GM12872 (cell line): ENCODE measurements around the gene ADGRG1.

Experiments used
- TF ChIP-seq, protein P1 (sequence below): IDR thresholded peaks from 3 replicates; pipeline ENCODE4 v1.5.1; 2011; ENCODE audit warnings: low read depth, mild to moderate bottlenecking, low read length, moderate library complexity; ENCODE audit not compliant: insufficient read depth

ADGRG1 gene

DNA sequence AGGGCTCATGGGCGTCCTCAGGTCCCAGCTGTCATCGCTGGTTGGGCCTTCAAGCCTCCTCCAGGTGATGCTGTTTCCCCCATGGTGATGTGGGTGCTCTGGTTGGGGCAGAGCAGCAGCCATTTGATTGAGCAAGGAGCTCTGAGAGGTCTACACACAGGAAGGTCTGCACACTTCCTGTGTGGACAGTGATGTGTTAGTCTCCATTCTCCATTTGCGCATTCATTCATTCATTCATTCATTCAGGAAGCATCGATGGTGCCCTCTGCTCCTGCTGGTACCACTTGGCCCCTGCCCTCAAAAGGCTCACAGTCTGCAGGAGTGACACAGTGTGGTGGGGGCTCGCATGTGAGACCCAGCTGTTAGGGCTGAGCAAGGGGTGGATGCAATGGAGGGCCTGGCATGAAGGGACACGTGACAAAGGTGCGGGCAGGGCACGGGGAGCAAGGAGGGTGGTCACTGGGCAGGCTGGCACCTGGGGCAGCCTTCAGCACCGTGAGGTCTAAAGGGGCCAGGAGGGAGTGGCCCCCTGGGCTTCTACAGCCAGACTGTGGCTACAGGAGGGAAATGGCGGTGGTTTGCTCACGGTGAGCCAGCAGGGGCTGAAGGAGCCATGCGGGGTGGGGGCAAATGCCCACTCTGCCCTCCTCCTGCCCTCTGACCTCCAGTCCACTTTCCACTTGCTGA, 41.2 kb downstream of the ADGRG1 start:
- TF ChIP-seq, protein P1, sequence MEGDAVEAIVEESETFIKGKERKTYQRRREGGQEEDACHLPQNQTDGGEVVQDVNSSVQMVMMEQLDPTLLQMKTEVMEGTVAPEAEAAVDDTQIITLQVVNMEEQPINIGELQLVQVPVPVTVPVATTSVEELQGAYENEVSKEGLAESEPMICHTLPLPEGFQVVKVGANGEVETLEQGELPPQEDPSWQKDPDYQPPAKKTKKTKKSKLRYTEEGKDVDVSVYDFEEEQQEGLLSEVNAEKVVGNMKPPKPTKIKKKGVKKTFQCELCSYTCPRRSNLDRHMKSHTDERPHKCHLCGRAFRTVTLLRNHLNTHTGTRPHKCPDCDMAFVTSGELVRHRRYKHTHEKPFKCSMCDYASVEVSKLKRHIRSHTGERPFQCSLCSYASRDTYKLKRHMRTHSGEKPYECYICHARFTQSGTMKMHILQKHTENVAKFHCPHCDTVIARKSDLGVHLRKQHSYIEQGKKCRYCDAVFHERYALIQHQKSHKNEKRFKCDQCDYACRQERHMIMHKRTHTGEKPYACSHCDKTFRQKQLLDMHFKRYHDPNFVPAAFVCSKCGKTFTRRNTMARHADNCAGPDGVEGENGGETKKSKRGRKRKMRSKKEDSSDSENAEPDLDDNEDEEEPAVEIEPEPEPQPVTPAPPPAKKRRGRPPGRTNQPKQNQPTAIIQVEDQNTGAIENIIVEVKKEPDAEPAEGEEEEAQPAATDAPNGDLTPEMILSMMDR, result no peak

DNA sequence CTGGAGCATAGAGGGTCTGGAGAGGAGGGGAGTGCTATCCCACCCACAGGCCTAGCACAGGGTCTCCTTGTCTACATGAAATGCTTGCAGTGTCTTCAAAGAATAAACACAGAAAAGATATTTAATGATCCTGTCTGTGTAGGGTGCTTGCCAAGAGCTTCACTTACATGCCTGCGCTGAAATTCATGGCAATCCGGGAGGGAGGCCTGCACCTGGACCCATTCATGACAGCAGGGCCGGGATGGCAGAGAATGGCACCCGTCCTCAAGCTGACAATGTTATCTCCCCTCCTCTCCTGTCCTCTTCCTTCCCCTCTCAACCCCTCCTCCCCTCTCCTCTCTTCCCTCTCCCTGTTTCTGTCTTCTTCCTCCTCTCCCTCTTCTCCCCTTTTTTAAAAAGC, 41.8 kb downstream of the ADGRG1 start:
- TF ChIP-seq, protein P1, result no peak

DNA sequence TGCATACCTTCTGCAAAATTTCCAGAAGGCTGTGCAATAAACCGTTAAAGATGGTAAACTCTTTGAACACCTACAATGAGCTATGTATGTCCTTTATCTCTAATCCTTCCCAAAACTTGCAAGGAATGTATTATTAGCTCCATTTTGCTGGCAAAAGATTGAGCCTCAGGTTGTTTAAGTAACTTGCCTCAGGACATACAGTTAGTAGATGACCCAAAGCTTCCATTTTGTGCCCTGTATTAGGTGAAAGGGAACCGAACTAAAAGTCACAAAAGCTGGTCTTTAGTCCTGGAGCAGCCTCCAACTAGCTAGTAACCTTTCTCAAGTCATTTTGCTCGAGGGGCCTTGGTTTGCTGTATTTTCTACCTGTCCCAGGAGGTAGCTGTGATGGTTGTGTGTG, 44.0 kb downstream of the ADGRG1 start:
- TF ChIP-seq, protein P1, result no peak

DNA sequence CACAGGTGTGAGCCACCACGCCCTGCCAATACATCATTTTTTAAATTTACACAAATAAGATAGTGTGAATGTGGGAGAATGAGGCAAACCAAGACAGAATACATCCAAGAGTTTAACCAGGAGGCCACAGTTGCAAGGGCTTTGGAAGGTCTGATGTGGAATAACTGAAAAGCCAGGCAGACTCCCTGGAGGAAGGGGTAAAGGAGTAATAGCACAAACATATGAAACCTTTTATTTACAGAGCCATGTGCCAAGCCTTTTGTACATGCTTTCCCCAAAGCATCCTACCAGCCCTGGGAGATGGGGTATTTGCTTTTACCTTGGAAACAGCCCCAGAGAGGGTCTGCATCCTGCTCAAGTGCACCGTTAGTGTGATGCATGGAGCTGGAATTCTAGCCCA, 44.4 kb downstream of the ADGRG1 start:
- TF ChIP-seq, protein P1, result no peak

DNA sequence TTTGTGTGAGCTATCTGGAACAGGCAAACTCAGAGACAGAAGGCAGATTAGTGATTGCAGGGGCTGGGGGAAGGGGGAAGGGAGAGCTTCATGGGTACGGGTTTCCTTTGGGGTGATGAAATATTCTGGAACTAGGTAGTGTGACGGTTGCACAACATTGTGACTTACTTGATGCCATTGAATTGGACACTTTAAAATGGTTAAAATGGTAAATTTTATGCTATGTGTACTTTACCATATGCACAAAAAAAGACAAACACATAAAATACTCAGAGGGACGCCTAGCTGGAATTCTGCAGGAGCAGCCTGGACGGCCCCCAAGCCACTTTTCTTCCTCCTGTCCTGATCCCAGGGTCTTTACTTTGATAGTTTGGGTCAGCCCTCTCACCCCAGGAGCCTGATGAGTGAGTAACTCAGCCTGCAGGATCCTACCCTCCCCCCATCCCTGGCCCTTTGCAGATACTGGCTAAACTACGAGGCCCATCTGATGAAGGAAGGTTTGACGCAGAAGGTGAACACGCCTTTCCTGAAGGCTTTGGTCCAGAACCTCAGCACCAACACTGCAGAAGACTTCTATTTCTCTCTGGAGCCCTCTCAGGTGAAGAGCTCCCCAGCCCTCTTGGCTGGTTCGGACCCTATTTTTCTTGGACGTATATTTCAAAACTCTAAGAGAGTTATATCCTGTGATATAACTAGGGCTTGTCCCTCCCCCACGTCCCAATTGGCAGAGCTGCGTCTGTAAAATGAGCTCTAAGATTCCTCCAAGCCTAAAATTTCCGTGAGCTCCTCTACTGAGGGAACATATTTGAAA, 47.5 kb downstream of the ADGRG1 start:
- TF ChIP-seq, protein P1, result no peak

DNA sequence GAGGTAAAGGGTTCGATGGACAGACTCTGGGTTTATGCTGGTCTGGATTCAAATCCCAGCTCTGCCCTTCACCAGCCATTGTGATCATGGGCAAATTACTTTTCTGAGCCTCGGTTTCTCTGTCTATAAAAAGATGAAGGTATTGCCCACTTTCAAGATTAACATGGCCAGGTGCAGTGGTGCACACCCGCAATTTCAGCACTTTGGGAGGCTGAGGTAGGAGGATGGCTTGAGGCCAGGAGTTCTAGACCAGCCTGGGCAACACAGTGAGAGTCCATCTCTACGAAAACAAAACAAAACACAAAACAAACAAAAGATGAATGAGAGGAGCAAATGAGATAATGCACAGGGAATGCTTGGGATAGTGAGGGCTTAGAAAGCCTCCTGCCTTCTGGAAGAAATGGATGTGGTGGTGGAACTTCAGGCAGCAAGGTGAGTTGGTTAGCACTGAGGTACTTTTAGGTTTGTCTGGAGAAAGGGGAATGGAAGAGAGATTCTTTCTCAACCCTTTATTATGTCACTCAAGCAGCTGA, 48.2 kb downstream of the ADGRG1 start:
- TF ChIP-seq, protein P1, result no peak

DNA sequence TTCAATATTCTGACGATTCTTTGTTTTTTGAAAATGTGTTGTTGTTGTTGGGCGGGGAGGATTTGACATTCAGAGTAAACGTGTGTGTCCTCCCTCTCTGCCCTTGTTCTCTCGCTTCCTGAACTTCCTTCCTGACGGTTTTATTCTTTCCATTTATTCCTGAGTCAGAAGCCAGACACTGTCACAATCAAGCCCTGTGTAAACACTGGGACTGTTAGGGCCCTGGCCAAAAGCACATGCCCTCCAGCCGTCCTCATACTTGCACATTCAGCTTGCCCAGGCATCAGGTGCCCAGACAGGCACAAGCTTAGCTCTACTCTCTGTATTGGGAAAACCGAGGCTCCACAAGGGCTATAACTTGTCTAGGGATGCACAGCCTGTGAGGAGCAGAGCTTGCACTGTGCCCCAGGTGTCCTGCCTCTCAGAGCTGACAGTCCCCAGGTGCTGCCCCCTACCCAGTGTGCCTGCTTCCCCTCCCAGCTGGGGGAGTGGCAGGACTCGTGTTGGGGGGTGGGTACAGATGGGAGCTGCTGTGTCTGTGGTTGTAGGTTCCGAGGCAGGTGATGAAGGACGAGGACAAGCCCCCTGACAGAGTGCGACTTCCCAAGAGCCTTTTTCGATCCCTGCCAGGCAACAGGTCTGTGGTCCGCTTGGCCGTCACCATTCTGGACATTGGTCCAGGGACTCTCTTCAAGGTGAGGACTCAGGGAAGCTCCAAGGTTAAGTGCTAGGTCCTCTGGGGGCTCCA, 49.4 kb downstream of the ADGRG1 start:
- TF ChIP-seq, protein P1, result no peak
